ENCODE data around the gene RPRD1A.
"Not testable (repeated sequence)": the region's sequence is repeated elsewhere in the genome, so short reads cannot be mapped to it uniquely, and the experiment has no call there.

RPRD1A gene

GRCh38 chr18:36075862-36076587 lies 8.7 kb upstream of the RPRD1A start:
- no peak for DNase-seq

DNA sequence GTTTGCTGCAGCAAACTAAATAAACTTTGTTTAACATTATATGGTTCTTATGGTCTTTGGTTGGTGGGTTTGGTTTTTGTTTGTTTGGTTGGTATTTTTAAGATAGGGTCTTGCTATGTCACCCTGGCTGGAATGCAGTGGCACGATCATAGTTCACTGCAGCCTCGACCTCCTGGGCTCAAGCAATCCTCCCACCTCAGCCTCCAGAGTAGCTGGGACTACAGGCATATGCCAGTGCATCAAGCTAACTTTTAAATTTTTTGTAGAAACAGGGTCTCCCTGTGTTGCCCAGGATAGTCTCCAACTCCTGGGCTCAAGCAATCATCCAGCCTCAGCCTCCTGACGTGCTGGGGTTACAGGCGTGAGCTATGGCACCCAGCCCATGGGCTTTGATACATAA lies 7.1 kb upstream of the RPRD1A start:
- DNase-seq: no peak

DNA sequence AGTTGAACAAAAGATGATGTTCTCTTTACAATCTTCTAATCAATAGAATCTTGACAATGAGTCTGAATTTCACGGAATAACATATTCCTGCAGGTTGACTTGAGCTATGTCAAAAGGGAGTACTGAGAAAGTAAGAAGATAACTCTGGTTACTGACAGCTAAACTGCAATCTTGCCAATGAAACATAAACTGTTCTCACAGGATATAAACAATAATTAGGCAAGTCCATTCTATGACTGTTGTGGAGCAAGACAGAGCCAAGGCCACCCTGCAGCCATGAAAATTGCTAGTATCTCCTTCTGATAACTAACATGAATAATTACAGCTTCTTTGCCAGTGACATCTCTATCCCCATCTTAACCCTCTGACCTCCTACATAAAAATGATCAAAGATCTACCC lies 6.3 kb upstream of the RPRD1A start:
- no peak for DNase-seq

- not testable (repeated sequence) for DNase-seq
Measured at GRCh38 chr18:36072406-36072805, 5.0 kb upstream of the RPRD1A start.

DNA sequence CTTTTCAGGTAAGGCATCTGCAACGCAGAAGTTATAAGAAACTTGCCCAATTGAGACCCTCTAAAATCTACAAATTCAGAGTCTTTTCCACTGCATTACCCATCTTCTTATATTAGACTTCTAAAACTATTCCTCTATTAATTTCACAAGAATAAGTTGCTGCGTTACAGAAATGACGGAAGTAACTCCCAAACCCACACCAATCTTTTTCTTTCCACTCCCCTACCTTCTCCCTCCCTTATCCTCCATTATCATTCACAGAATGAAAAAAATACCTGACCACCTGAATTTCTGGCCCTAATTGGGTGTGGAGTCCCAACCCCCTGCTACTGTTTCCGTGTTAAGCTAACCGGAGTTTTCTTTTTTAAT lies 689 bp downstream of the RPRD1A start:
- peak; percentile 25 for DNase-seq

- no peak for DNase-seq
Measured at GRCh38 chr18:36066001-36066400, 1.4 kb downstream of the RPRD1A start.

- not testable (repeated sequence) for DNase-seq
Measured at GRCh38 chr18:36064809-36065079, 2.6 kb downstream of the RPRD1A start.

DNA sequence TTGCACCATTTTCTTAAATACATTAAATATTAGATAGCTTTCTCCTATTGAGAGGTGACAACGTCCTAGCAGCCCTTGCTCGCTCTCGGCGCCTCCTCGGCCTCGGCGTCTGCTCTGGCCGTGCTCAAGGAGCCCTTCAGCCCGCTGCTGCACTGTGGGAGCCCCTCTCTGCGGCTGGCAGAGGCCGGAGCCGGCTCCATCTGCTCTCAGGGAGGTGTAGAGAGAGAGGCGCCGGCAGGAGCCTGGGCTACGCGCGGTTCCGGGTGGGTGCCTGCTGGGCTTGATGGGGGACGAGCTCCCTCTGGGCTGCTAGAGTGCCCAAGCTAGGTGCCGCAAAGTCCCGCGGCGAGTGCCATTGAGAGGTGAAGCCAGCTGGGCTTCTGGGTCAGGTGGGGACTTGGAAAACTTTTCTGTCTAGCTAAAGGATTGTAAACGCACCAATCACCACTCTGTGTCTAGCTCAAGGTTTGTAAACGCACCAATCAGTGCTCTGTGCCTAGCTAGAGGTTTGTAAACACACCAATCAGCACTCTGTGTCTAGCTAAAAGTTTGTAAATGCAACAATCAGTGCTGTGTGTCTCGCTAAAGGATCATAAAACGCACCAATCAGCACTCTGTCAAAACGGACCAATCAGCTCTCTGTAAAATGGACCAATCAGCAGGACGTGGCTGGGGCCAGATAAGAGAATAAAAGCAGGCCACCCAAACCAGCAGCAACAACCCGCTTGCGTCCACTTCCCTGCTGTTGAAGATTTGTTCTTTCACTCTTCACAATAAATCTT lies 3.1 kb downstream of the RPRD1A start:
- no peak for DNase-seq

GRCh38 chr18:36058674-36059073 lies 8.7 kb downstream of the RPRD1A start:
- no peak for DNase-seq

- no peak for DNase-seq
Measured at GRCh38 chr18:36051760-36052159, 15.6 kb downstream of the RPRD1A start.

- DNase-seq: no peak
Measured at GRCh38 chr18:36050479-36050878, 16.9 kb downstream of the RPRD1A start.

GRCh38 chr18:36047521-36047920 lies 19.8 kb downstream of the RPRD1A start:
- no peak for DNase-seq

- DNase-seq: no peak
Measured at GRCh38 chr18:36046898-36047297, 20.5 kb downstream of the RPRD1A start.

DNA sequence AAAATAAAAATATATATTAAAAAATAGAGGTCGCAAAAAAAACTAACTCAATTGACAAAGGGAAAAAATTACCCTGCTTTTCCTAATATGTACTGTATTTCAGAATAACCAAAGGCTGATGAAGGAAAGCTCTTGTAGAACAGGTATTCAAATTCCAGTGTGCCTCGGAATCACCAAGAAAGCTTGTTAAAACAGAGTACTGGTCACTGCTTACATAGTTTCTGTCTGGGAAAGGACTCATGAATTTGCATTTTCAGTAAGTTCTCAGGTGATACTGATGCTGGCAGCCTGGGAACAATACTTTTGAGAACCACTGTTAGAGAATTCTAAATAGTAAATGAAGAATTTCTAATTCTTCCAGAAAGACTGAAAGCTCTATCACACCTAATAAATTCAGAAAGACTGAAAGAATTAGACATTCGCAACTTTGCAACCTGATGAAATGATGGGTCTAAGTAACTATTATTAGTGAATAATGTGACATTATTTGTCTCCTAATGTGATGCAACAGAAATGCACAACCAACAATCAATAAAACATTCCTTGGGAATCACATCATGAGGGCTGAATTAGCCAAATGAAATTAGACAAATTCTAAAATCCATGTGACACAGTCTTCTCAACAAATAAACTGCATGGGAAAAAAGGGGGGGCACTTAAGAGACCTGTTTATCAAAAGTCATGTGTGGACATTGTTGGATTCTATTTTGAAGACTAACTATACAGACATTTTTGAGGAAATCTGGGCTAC lies 21.9 kb downstream of the RPRD1A start:
- no peak for DNase-seq

GRCh38 chr18:36043153-36043552 lies 24.2 kb downstream of the RPRD1A start:
- no peak for DNase-seq

- DNase-seq: no peak
Measured at GRCh38 chr18:36041146-36041545, 26.2 kb downstream of the RPRD1A start.

DNA sequence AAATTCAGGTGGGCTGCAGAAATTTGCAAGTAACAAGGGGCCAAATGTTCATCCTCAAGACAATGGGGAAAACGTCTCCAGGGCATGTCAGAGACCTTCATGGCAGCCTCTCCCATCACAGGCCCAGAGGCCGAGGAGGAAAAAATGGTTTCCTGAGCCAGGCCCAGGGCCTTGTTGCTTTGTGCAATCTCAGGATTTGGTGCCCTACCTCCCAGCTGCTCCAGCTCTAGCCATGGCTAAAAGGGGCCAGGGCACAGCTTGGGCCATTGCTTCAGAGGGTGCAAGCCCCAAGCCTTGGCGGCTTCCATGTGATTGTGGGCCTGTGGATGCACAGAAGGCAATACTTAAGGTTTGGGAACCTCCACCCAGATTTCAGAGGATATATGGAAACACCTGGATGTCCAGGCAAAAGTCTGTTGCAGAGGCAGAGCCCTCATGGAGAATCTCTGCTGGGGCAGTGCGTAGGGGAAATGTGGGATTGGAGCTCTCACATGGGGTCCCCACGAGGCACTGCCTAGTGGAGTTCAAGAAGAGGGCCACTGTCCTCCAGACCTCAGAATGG lies 29.2 kb downstream of the RPRD1A start:
- no peak for DNase-seq

GRCh38 chr18:36035253-36035652 lies 32.1 kb downstream of the RPRD1A start:
- DNase-seq: no peak

DNA sequence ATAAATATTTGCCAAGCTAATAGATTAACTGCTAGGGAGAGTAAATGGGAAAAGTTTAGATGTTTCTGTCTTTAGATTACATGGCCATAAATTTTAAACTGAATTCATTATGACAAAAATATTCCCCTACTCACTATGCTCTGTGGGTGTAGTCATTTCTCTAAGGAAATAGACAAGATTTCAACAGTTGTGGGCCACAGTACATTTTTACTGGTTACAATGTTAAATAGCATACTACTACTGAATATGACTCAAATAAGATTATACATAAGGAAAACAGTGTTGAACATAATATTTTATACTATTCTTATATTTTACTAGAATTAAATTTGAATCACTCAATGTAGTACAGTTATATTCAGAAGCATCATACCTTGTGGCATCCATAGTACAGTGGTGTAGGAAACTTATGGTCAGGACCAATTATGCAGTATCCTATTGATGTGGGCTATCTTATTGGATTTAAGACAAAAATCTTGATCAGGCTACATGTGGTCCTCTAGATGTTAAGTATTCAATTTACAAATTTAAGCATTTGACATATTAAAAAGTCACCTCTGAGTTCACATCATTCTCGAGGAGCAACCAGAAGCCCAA lies 33.0 kb downstream of the RPRD1A start:
- no peak for DNase-seq

DNA sequence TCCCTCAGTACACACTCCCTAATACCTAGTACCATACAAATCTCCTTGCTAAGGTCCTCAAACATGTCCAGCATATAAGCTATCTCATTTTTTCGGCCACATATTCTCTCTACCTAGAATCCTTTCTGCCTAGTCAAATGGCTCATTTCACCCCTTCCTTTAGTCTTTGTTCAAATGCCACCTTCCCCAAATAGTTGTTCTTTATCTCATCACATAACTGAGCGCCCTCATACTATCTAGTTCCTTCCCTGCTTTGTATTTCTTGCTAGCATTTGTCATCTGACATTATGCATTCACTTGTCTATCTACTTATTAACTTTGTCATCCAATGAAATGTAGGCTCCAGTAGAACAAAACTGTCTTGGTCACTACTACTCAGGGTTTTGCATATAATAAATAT lies 35.5 kb downstream of the RPRD1A start:
- no peak for DNase-seq

DNA sequence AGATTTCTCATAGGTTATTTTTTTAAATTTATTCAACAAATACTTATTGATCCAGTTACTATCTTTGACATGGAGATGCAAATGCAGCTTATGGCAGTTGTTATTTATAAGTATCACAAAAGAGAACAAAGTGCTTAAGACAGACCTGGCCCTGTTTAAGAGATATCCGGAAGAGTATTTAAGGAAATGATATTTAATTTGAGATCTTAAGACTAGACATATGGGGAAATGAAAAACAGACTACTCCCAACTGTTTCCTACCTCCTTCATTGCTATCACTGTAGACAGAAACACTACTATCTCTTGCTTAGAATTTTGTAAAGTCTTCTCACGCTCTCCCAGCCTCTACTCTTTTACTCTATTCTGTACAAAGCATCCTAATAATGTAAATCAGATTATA lies 36.0 kb downstream of the RPRD1A start:
- DNase-seq: no peak

DNA sequence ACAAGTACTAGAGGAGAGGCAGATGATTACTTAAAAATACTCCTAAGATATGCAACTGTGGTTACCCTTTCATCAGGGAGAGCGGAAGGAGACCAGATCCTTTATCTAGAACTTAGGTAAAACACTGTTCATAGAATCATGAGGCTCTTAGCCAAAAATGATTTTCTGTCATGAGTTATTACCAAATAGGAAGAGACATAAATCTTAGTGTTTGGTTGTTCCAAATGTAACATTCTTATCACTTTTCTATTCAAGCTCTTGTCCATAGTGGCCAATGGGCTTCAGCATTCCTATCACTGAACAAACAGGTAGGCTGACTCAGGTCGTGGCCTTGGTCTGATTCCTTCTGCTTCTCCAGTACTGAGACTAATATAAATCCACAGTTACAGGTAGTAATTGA lies 38.5 kb downstream of the RPRD1A start:
- DNase-seq: no peak

DNA sequence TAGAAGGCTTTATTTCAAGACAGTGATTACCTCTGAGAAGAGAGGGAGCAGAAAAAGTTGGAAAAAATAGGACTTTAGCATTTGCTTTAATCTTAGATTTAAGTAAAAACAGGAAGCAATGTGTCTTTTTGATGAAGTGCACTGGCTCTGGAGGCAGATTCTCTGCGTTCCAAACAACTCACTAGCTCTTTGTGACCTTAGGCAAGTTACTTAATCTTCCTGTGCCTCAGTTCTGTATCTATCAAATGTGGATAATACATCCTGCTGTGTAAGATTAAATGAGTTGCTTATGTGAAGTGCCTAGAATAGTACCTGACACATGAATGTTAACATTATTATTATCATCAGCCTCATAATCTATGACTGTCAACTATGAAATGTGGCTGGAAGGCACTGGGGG lies 42.3 kb downstream of the RPRD1A start:
- DNase-seq: no peak

All from GF-D8 (cell line).